Karpas-422 (cell line): ENCODE measurements around the gene GPC1. TPM values are rescaled to one million over a fixed set of nuclear protein-coding genes. Genes with fewer than 3 reads are reported as not detected.

Experiments
- DNase-seq: peaks from one replicate; pipeline ENCODE4 v3.0.0-alpha.2; 2015
- H2AFZ ChIP-seq: fragments of 200-600 bp; sonication (generic); 2 replicates; pipeline ENCODE4 v1.6.1; 2014; ENCODE audit warnings: antibody characterized with exemption, low read length, mixed read lengths
- H3K27ac ChIP-seq: fragments of 200-600 bp; sonication (generic); 2 replicates; pipeline ENCODE4 v1.5.1; 2014; ENCODE audit warnings: mild to moderate bottlenecking, low read length, moderate library complexity
- H3K27me3 ChIP-seq: fragments of 200-600 bp; sonication (generic); 2 replicates; pipeline ENCODE4 v1.6.1; 2014; ENCODE audit warnings: low read length, mixed read lengths
- H3K36me3 ChIP-seq: fragments of 200-600 bp; sonication (generic); 2 replicates; pipeline ENCODE4 v1.6.1; 2014; ENCODE audit warnings: low read length, mixed read lengths; ENCODE audit not compliant: insufficient read depth
- H3K4me1 ChIP-seq: fragments of 200-600 bp; sonication (generic); 2 replicates; pipeline ENCODE4 v1.6.1; 2014; ENCODE audit warnings: mild to moderate bottlenecking, low read length, mixed read lengths
- H3K4me2 ChIP-seq: fragments of 200-600 bp; sonication (generic); 2 replicates; pipeline ENCODE4 v1.6.1; 2014; ENCODE audit warnings: low read length, low read depth, mild to moderate bottlenecking; ENCODE audit not compliant: poor library complexity, severe bottlenecking
- H3K4me3 ChIP-seq: fragments of 200-600 bp; sonication (generic); 2 replicates; pipeline ENCODE4 v1.5.1; 2014; ENCODE audit warnings: mild to moderate bottlenecking, antibody characterized with exemption, low read length, mixed read lengths
- H3K79me2 ChIP-seq: fragments of 200-600 bp; sonication (generic); 2 replicates; pipeline ENCODE4 v1.6.1; 2014; ENCODE audit warnings: mild to moderate bottlenecking, low read length, mixed read lengths
- H3K9ac ChIP-seq: fragments of 200-600 bp; sonication (generic); 2 replicates; pipeline ENCODE4 v1.6.0; 2014; ENCODE audit warnings: low read length
- H3K9me2 ChIP-seq: fragments of 200-600 bp; sonication (generic), shearing (Covaris generic); replicated peaks from 2 replicates; pipeline ENCODE4 v1.6.0; 2014; ENCODE audit warnings: mild to moderate bottlenecking, low read length, moderate library complexity; ENCODE audit not compliant: insufficient read depth
- H3K9me3 ChIP-seq: fragments of 300-700, 200-600 bp; sonication (generic); 2 replicates; pipeline ENCODE4 v1.6.1; 2014; ENCODE audit warnings: low read length, mixed read lengths
- H4K20me1 ChIP-seq: fragments of 200-600 bp; sonication (generic); 2 replicates; pipeline ENCODE4 v1.6.1; 2014; ENCODE audit warnings: mild to moderate bottlenecking, antibody characterized with exemption, low read length, low read depth; ENCODE audit not compliant: insufficient read depth
- total RNA-seq: library from RNA; depleted of rRNA; stranded (reverse); fragments of >200 nt; shearing (Covaris generic); gene quantifications from 2 replicates; pipeline ENCODE4 v1.2.3, GENCODE V29; 2014; ENCODE audit warnings: low replicate concordance

Gene GPC1
- total RNA-seq, 1 experiment from 2014 or later, result 0.60 TPM

GRCh38 chr2:240407090-240407489, 28.4 kb upstream of the GPC1 start:
- Histone ChIP-seq H4K20me1 (no peaks in the 10 kb centered on the region), H3K9me3 (no peaks in the 10 kb centered on the region), H3K79me2 (no peaks in the 10 kb centered on the region), H3K27me3 (no peaks in the 10 kb centered on the region), H3K9me2 (no peaks in the 10 kb centered on the region), H2AFZ (no peak overlapping the region), H3K4me2 (no peak overlapping the region), H3K9ac (no peak overlapping the region), H3K36me3 (no peaks in the 10 kb centered on the region), H3K27ac (no peak overlapping the region), H3K4me1 (no peaks in the 10 kb centered on the region), H3K4me3 (no peak overlapping the region)
- no peak for DNase-seq

- Histone ChIP-seq H3K79me2 (no peaks in the 10 kb centered on the region), H3K27ac (no peak overlapping the region), H3K4me3 (no peak overlapping the region), H2AFZ (no peak overlapping the region), H3K9ac (no peak overlapping the region), H3K9me3 (no peaks in the 10 kb centered on the region), H4K20me1 (no peaks in the 10 kb centered on the region), H3K9me2 (no peaks in the 10 kb centered on the region), H3K4me1 (no peaks in the 10 kb centered on the region), H3K27me3 (no peaks in the 10 kb centered on the region), H3K4me2 (no peak overlapping the region), H3K36me3 (no peaks in the 10 kb centered on the region)
- DNase-seq, result no peak
These were observed 25.5 kb upstream of the GPC1 start for GRCh38 chr2:240410004-240410403.

- H4K20me1 ChIP-seq, result no peaks in the 10 kb centered on the region
- H3K9me3 ChIP-seq, result no peaks in the 10 kb centered on the region
- H2AFZ ChIP-seq, result no peak overlapping the region
- no peak overlapping the region for H3K4me2 ChIP-seq
- no peaks in the 10 kb centered on the region for H3K4me1 ChIP-seq
- H3K27ac ChIP-seq, result no peak overlapping the region
- no peaks in the 10 kb centered on the region for H3K27me3 ChIP-seq
- H3K9ac ChIP-seq, result no peak overlapping the region
- no peaks in the 10 kb centered on the region for H3K79me2 ChIP-seq
- DNase-seq, result no peak
- H3K4me3 ChIP-seq, result no peak overlapping the region
- no peaks in the 10 kb centered on the region for H3K9me2 ChIP-seq
- no peaks in the 10 kb centered on the region for H3K36me3 ChIP-seq
These were observed 24.7 kb upstream of the GPC1 start for GRCh38 chr2:240410808-240411207.

GRCh38 chr2:240411261-240412160, 24.0 kb upstream of the GPC1 start:
- H3K4me3 ChIP-seq, result no peak overlapping the region
- DNase-seq, result no peak
- no peak overlapping the region for H3K4me2 ChIP-seq
- H2AFZ ChIP-seq, result no peak overlapping the region
- no peaks in the 10 kb centered on the region for H3K36me3 ChIP-seq
- no peaks in the 10 kb centered on the region for H3K79me2 ChIP-seq
- no peaks in the 10 kb centered on the region for H3K9me2 ChIP-seq
- H3K27ac ChIP-seq, result no peak overlapping the region
- no peaks in the 10 kb centered on the region for H3K27me3 ChIP-seq
- no peaks in the 10 kb centered on the region for H3K4me1 ChIP-seq
- no peaks in the 10 kb centered on the region for H4K20me1 ChIP-seq
- no peak overlapping the region for H3K9ac ChIP-seq
- no peaks in the 10 kb centered on the region for H3K9me3 ChIP-seq

GRCh38 chr2:240412211-240412861, 23.1 kb upstream of the GPC1 start:
- no peak overlapping the region for H3K9ac ChIP-seq
- H2AFZ ChIP-seq, result no peak overlapping the region
- H3K27ac ChIP-seq, result no peak overlapping the region
- H3K4me1 ChIP-seq, result no peaks in the 10 kb centered on the region
- DNase-seq, result no peak
- H3K4me2 ChIP-seq, result no peak overlapping the region
- H3K79me2 ChIP-seq, result no peaks in the 10 kb centered on the region
- no peaks in the 10 kb centered on the region for H3K9me3 ChIP-seq
- no peaks in the 10 kb centered on the region for H4K20me1 ChIP-seq
- no peaks in the 10 kb centered on the region for H3K9me2 ChIP-seq
- H3K36me3 ChIP-seq, result no peaks in the 10 kb centered on the region
- H3K27me3 ChIP-seq, result no peaks in the 10 kb centered on the region
- no peak overlapping the region for H3K4me3 ChIP-seq

GRCh38 chr2:240412975-240413812, 22.3 kb upstream of the GPC1 start:
- H4K20me1 ChIP-seq, result no peaks in the 10 kb centered on the region

GRCh38 chr2:240413813-240414429, 21.5 kb upstream of the GPC1 start:
- DNase-seq, result no peak
- Histone ChIP-seq H3K36me3 (no peaks in the 10 kb centered on the region), H3K4me1 (no peaks in the 10 kb centered on the region)

More at GRCh38 chr2:240412975-240413812, 22.3 kb upstream of the GPC1 start:
- Histone ChIP-seq H3K27ac (no peak overlapping the region), H3K4me1 (no peaks in the 10 kb centered on the region), H3K9me2 (no peaks in the 10 kb centered on the region), H2AFZ (no peak overlapping the region), H3K36me3 (no peaks in the 10 kb centered on the region), H3K4me3 (no peak overlapping the region), H3K27me3 (no peaks in the 10 kb centered on the region), H3K9ac (no peak overlapping the region), H3K4me2 (no peak overlapping the region), H3K79me2 (no peaks in the 10 kb centered on the region), H3K9me3 (no peaks in the 10 kb centered on the region)
- DNase-seq, result no peak

More at GRCh38 chr2:240413813-240414429, 21.5 kb upstream of the GPC1 start:
- H3K9me2 ChIP-seq, result no peaks in the 10 kb centered on the region
- no peak overlapping the region for H2AFZ ChIP-seq
- no peak overlapping the region for H3K4me3 ChIP-seq
- H4K20me1 ChIP-seq, result no peaks in the 10 kb centered on the region
- H3K4me2 ChIP-seq, result no peak overlapping the region
- H3K9me3 ChIP-seq, result peaks cover 4% of the 10 kb centered on the region; the same call in 1 of the 2 replicates
- H3K9ac ChIP-seq, result no peak overlapping the region
- H3K27me3 ChIP-seq, result no peaks in the 10 kb centered on the region
- H3K27ac ChIP-seq, result no peak overlapping the region
- H3K79me2 ChIP-seq, result no peaks in the 10 kb centered on the region
